PFSK-1 (cell line): ENCODE data around the gene CEACAM19.

Experiments used
- FOXP2 ChIP-seq: optimal IDR thresholded peaks from 2 replicates; pipeline ENCODE3; 2011; ENCODE audit warnings: borderline replicate concordance, control low read depth, inconsistent platforms; ENCODE audit not compliant: insufficient read depth; ENCODE audit errors: extremely low read length, extremely low read depth
- POLR2AphosphoS5 ChIP-seq: IDR thresholded peaks from 2 replicates; pipeline ENCODE4 v1.6.1; 2012; ENCODE audit warnings: low read depth, mild to moderate bottlenecking, control low read depth, low read length, moderate library complexity
- REST ChIP-seq, 2 experiments: IDR thresholded peaks; 2 replicates each; pipeline versions ENCODE4 v1.6.1 to v1.8.0; 2011 to 2012; ENCODE audit warnings: low read depth in 2 of 2, low read length in 2 of 2, control low read depth in 1 of 2, inconsistent platforms in 1 of 2, mild to moderate bottlenecking in 1 of 2, moderate library complexity in 1 of 2; ENCODE audit not compliant: insufficient read depth in 1 of 2
- SIN3A ChIP-seq: IDR thresholded peaks from 2 replicates; pipeline ENCODE4 v1.6.1; 2012; ENCODE audit warnings: mild to moderate bottlenecking, low read length, moderate library complexity, borderline replicate concordance; ENCODE audit not compliant: insufficient read depth
- TAF1 ChIP-seq: IDR thresholded peaks from 2 replicates; pipeline ENCODE4 v1.6.1; 2012; ENCODE audit warnings: low read length, control low read depth, borderline replicate concordance; ENCODE audit not compliant: insufficient read depth

- no peak for TF ChIP-seq SIN3A
- no peak for TF ChIP-seq POLR2AphosphoS5
- no peak for TF ChIP-seq REST (IDR thresholded peaks at IDR 0.05; ENCODE audit: insufficient read depth in 1 of 2, low read depth in 2 of 2, low read length in 2 of 2)
- TF ChIP-seq TAF1: no peak
- no peak for TF ChIP-seq FOXP2
These were observed 34.6 kb upstream of the CEACAM19 start for GRCh38 chr19:44636439-44637389.
